ENCODE results near the gene TMBIM1. TPM values are rescaled to one million over a fixed set of nuclear protein-coding genes. Genes with fewer than 3 reads are reported as not detected.

TMBIM1 gene
- total RNA-seq, 1 experiment from 2014 or later, result 23.5 TPM

- H3K27me3 Mint-ChIP-seq (ENCODE audit: low read depth), result no peaks in the 10 kb centered on the region
- ChIA-PET CTCF (interaction anchor here (1.6 to 2.6 kb wide), 3 partner anchors 49 to 88 kb away, joined by 5 to 9 read pairs (median 8); partner anchors contain the start of gene CATIP), POLR2A (interaction anchor here (0.7 kb wide), 2 partner anchors 9 to 80 kb away, joined by 3 read pairs; no protein-coding TSS in a partner anchor)
- H3K4me3 Mint-ChIP-seq, result no peak overlapping the region
- no peak overlapping the region; the same call in 1 of the 2 replicates for H3K27ac Mint-ChIP-seq
- DNase-seq (ENCODE audit: low spot score) (no peak), ATAC-seq (no peak)
- no peak for TF ChIP-seq FOXJ3 (CRISPR knock-in tag; IDR thresholded peaks at IDR 0.05; ENCODE audit: borderline replicate concordance)
- TF ChIP-seq, protein P1, sequence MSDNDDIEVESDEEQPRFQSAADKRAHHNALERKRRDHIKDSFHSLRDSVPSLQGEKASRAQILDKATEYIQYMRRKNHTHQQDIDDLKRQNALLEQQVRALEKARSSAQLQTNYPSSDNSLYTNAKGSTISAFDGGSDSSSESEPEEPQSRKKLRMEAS (CRISPR knock-in tag; IDR thresholded peaks at IDR 0.05), result no peak
- TF ChIP-seq, protein P2, sequence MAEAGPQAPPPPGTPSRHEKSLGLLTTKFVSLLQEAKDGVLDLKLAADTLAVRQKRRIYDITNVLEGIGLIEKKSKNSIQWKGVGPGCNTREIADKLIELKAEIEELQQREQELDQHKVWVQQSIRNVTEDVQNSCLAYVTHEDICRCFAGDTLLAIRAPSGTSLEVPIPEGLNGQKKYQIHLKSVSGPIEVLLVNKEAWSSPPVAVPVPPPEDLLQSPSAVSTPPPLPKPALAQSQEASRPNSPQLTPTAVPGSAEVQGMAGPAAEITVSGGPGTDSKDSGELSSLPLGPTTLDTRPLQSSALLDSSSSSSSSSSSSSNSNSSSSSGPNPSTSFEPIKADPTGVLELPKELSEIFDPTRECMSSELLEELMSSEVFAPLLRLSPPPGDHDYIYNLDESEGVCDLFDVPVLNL (CRISPR knock-in tag; IDR thresholded peaks at IDR 0.05; ENCODE audit: borderline replicate concordance, low read depth), result no peak
- no peak for TF ChIP-seq NR2C2 (CRISPR knock-in tag; IDR thresholded peaks at IDR 0.05)
- TF ChIP-seq, protein P3, sequence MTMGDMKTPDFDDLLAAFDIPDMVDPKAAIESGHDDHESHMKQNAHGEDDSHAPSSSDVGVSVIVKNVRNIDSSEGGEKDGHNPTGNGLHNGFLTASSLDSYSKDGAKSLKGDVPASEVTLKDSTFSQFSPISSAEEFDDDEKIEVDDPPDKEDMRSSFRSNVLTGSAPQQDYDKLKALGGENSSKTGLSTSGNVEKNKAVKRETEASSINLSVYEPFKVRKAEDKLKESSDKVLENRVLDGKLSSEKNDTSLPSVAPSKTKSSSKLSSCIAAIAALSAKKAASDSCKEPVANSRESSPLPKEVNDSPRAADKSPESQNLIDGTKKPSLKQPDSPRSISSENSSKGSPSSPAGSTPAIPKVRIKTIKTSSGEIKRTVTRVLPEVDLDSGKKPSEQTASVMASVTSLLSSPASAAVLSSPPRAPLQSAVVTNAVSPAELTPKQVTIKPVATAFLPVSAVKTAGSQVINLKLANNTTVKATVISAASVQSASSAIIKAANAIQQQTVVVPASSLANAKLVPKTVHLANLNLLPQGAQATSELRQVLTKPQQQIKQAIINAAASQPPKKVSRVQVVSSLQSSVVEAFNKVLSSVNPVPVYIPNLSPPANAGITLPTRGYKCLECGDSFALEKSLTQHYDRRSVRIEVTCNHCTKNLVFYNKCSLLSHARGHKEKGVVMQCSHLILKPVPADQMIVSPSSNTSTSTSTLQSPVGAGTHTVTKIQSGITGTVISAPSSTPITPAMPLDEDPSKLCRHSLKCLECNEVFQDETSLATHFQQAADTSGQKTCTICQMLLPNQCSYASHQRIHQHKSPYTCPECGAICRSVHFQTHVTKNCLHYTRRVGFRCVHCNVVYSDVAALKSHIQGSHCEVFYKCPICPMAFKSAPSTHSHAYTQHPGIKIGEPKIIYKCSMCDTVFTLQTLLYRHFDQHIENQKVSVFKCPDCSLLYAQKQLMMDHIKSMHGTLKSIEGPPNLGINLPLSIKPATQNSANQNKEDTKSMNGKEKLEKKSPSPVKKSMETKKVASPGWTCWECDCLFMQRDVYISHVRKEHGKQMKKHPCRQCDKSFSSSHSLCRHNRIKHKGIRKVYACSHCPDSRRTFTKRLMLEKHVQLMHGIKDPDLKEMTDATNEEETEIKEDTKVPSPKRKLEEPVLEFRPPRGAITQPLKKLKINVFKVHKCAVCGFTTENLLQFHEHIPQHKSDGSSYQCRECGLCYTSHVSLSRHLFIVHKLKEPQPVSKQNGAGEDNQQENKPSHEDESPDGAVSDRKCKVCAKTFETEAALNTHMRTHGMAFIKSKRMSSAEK (CRISPR knock-in tag; IDR thresholded peaks at IDR 0.05; ENCODE audit: borderline replicate concordance), result no peak
- no peak for TF ChIP-seq AFF4 (CRISPR knock-in tag; IDR thresholded peaks at IDR 0.05; ENCODE audit: borderline replicate concordance)
- TF ChIP-seq CREB1 (CRISPR knock-in tag; IDR thresholded peaks at IDR 0.05), result no peak
- no peak for TF ChIP-seq ZNF512 (CRISPR knock-in tag; IDR thresholded peaks at IDR 0.05; ENCODE audit: borderline replicate concordance)
- TF ChIP-seq RELA (CRISPR knock-in tag; IDR thresholded peaks at IDR 0.05; ENCODE audit: borderline replicate concordance), result no peak
- TF ChIP-seq PRDM15 (CRISPR knock-in tag; IDR thresholded peaks at IDR 0.05), result no peak
- H3K9me3 Mint-ChIP-seq, result peaks cover 3% of the 10 kb centered on the region
- no peaks in the 10 kb centered on the region for H3K4me1 Mint-ChIP-seq
- no peaks in the 10 kb centered on the region for H3K36me3 Mint-ChIP-seq
Measured at GRCh38 chr2:218307415-218308090, 15.2 kb upstream of the TMBIM1 start.

Measured in WTC11 (cell line).